ENCODE results near the gene GNG12. TPM values are rescaled to one million over a fixed set of nuclear protein-coding genes. Genes with fewer than 3 reads are reported as not detected.

Gene GNG12
- total and polyA plus RNA-seq, 9 of the 15 experiments (the other 6 are each of a cell fraction or from before 2014, with no cell fraction given), result 2.6 to 6.0 (median 4.1) TPM

DNA sequence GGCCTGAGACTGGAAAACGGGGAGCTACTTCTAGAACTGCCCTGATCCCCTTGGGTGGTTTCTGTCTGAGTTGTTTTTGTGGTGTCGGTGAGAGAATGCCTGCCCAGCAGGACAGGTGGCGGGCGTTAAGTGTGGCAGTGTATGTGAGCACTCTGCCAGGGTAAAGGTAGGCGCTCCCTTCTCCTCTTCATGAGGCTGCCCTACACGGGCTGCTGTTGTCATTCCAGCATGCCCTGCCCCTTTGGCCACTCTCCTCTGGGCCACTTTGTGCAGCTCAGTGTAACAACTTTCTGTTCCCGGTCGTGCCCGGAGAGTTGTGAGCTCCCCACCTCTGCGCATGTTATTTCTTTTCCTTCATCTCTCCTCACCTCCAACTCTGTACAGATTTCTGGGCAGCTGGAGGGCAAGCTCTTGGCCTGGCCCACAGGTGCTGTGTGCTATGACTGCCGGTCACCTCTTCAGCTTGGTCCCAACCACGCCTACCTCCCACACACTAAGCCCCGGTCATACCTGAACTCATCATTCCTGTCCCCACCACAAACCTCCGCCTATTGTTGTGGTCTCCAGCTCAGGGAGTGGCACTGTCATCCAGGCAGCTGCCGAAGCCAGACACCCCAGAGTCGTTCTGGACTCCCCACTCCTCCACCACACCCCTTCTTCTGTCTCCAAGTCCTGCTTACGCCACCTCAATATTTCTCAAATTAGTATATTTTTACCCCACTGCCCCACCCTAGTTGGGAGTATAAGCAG lies 79.3 kb downstream of the GNG12 start:
- Histone ChIP-seq H3K9me1 (ENCODE audit: control insufficient read depth, insufficient read depth, low read length) (no peaks in the 10 kb centered on the region), H3K4me2 (ENCODE audit: insufficient read depth, low read length) (peak overlapping the region; percentile 8; the same call in 1 of the 2 replicates), H3K27me3 (ENCODE audit: control insufficient read depth in 2 of 2, insufficient read depth in 2 of 2, low read length in 2 of 2) (no peaks in the 10 kb centered on the region), H3K4me3 (no peak overlapping the region), H3K9me3 (replicated peaks; ENCODE audit: control insufficient read depth, insufficient read depth, low read depth, low read length) (no peaks in the 10 kb centered on the region), H3K4me1 (replicated peaks in 1 of 2; ENCODE audit: control insufficient read depth in 2 of 2, insufficient read depth in 2 of 2, low read length in 2 of 2) (peaks cover 24 to 40% of the 10 kb centered on the region in 2 experiments), H3K27ac (ENCODE audit: extremely low read depth, low read depth, low read length) (no peak overlapping the region), H3K36me3 (ENCODE audit: control insufficient read depth, insufficient read depth, low read length) (no peaks in the 10 kb centered on the region), H3K79me2 (ENCODE audit: control insufficient read depth, insufficient read depth, low read length) (no peaks in the 10 kb centered on the region), H4K20me1 (replicated peaks; ENCODE audit: control insufficient read depth, insufficient read depth, low read length) (no peaks in the 10 kb centered on the region), H3K9ac (ENCODE audit: insufficient read depth in 1 of 2, low read depth in 2 of 2, low read length in 2 of 2) (peak overlapping the region in 1 of 2 experiments; percentile 72; a peak in 1 of 4 replicates), H2AFZ (ENCODE audit: low read depth, low read length) (peak overlapping the region; percentile 60)
- BruUV-seq (replicated peaks), result no TSS peak
- peak; percentile 7; the same call in 2 of the 3 replicates for ATAC-seq
- CTCF ChIA-PET (ENCODE audit: low intra/inter-chr PET ratio), result no interaction called here
- POLR2A ChIA-PET, result interaction anchor here (0.8 to 0.9 kb wide), 2 partner anchors 15 to 215 kb away, joined by 3 to 4 read pairs; no protein-coding TSS in a partner anchor
- peak in 2 of 4 experiments; percentile 55 to 66 for DNase-seq (ENCODE audit: extremely low read depth in 1 of 4, low spot score in 3 of 4)
- no peak for FAIRE-seq
- intact Hi-C loops (cut with micrococcal nuclease) (no loop called here), in situ Hi-C loops (cut with MboI) (no loop called here)
- 62% methylated on average over 15 of the region's 17 CpGs for WGBS (ENCODE audit: insufficient coverage, low coverage, missing lambda C conversion rate)
- no peak for TF ChIP-seq ZBTB17 (CRISPR knock-in tag; IDR thresholded peaks at IDR 0.05)
- 0 out of 2 replicates have a peak, but pooled peaks have one; percentile 32 for TF ChIP-seq SOX6 (IDR thresholded peaks at IDR 0.05)

DNA sequence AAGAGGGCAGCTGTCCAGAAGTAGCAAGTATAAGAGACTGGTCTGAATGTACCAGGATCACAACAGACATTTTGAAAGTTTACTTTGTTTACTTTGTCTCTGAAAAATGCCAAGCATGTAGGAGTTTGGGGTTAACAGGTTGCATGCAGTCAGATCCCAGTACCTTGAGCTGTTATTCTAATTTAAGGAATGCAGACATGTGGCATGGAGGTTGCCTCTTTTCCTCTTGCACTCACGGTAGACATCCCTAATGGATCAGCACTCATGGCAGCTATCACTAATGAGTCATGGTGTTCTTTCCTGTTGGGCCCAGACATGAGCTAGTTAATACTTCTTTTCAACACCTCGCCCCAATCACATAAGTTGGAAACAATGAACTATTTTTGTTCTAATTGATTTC lies 81.0 kb downstream of the GNG12 start:
- no peak overlapping the region for H3K4me3 ChIP-seq
- no peak overlapping the region for H3K27ac ChIP-seq (ENCODE audit: extremely low read depth, low read depth, low read length)
- no peaks in the 10 kb centered on the region for H3K9me1 ChIP-seq (ENCODE audit: control insufficient read depth, insufficient read depth, low read length)
- no peak for ATAC-seq
- no peak for FAIRE-seq
- H3K27me3 ChIP-seq (ENCODE audit: control insufficient read depth in 2 of 2, insufficient read depth in 2 of 2, low read length in 2 of 2), result no peaks in the 10 kb centered on the region
- DNase-seq (ENCODE audit: extremely low read depth in 1 of 4, low spot score in 3 of 4), result no peak
- H3K4me1 ChIP-seq (replicated peaks in 1 of 2; ENCODE audit: control insufficient read depth in 2 of 2, insufficient read depth in 2 of 2, low read length in 2 of 2), result peaks cover 21 to 53% of the 10 kb centered on the region in 2 experiments
- no peaks in the 10 kb centered on the region for H3K9me3 ChIP-seq (replicated peaks; ENCODE audit: control insufficient read depth, insufficient read depth, low read depth, low read length)
- BruUV-seq (replicated peaks), result no TSS peak
- in situ Hi-C loops (cut with MboI) (no loop called here), intact Hi-C loops (cut with micrococcal nuclease) (no loop called here)
- no peak overlapping the region for H3K9ac ChIP-seq (ENCODE audit: insufficient read depth in 1 of 2, low read depth in 2 of 2, low read length in 2 of 2)
- H4K20me1 ChIP-seq (replicated peaks; ENCODE audit: control insufficient read depth, insufficient read depth, low read length), result no peaks in the 10 kb centered on the region
- no peak overlapping the region for H3K4me2 ChIP-seq (ENCODE audit: insufficient read depth, low read length)
- CTCF ChIA-PET (ENCODE audit: low intra/inter-chr PET ratio), result no interaction called here
- no peaks in the 10 kb centered on the region for H3K36me3 ChIP-seq (ENCODE audit: control insufficient read depth, insufficient read depth, low read length)
- H3K79me2 ChIP-seq (ENCODE audit: control insufficient read depth, insufficient read depth, low read length), result no peaks in the 10 kb centered on the region
- 35% methylated on average over 2 of the region's 2 CpGs for WGBS (ENCODE audit: insufficient coverage, low coverage, missing lambda C conversion rate)
- peak overlapping the region; percentile 62 for H2AFZ ChIP-seq (ENCODE audit: low read depth, low read length)
- POLR2A ChIA-PET, result interaction anchor here (1.3 to 1.8 kb wide), 2 partner anchors 9 to 66 kb away, joined by 3 to 5 read pairs; no protein-coding TSS in a partner anchor
- TF ChIP-seq PHTF2 (CRISPR knock-in tag; IDR thresholded peaks at IDR 0.05) (no peak), JUN (IDR thresholded peaks at IDR 0.05; ENCODE audit: borderline replicate concordance, low read depth, low read length) (no peak), JUN (CRISPR knock-in tag; IDR thresholded peaks at IDR 0.05; ENCODE audit: borderline replicate concordance) (no peak), FOSL1 (tag; conservative IDR thresholded peaks at IDR 0.05) (0 out of 2 replicates have a peak, but pooled peaks have one; percentile 22), FOXA1 (IDR thresholded peaks at IDR 0.05; ENCODE audit: borderline replicate concordance) (no peak), ETV1 (tag; conservative IDR thresholded peaks at IDR 0.05; ENCODE audit: low read depth) (0 out of 2 replicates have a peak, but pooled peaks have one; percentile 11), MCM2 (IDR thresholded peaks at IDR 0.05; ENCODE audit: low read depth) (no peak), CHD4 (IDR thresholded peaks at IDR 0.05; ENCODE audit: insufficient read depth, insufficient replicate concordance, low read depth, low read length, poor library complexity, severe bottlenecking) (no peak), SIRT6 (IDR thresholded peaks at IDR 0.05; ENCODE audit: low read depth, low read length) (no peak)
- TF ChIP-seq, protein P1, sequence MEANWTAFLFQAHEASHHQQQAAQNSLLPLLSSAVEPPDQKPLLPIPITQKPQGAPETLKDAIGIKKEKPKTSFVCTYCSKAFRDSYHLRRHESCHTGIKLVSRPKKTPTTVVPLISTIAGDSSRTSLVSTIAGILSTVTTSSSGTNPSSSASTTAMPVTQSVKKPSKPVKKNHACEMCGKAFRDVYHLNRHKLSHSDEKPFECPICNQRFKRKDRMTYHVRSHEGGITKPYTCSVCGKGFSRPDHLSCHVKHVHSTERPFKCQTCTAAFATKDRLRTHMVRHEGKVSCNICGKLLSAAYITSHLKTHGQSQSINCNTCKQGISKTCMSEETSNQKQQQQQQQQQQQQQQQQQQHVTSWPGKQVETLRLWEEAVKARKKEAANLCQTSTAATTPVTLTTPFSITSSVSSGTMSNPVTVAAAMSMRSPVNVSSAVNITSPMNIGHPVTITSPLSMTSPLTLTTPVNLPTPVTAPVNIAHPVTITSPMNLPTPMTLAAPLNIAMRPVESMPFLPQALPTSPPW (CRISPR knock-in tag; IDR thresholded peaks at IDR 0.05), result no peak

All from K562 (cell line).